Chondrocyte (in vitro differentiated cells): ENCODE measurements around the gene CLCF1. TPM values are rescaled to one million over a fixed set of nuclear protein-coding genes. Genes with fewer than 3 reads are reported as not detected.

ENCODE experiments used
- DNase-seq: peaks from one replicate; pipeline ENCODE4 v3.0.0; 2021; ENCODE audit warnings: mixed read lengths, low spot score
- H3K27ac Mint-ChIP-seq: one replicate; pipeline ENCODE4 v1.8.0; 2021; ENCODE audit warnings: mild to moderate bottlenecking, moderate library complexity, mixed read lengths; ENCODE audit not compliant: unreplicated experiment
- H3K27me3 Mint-ChIP-seq: 2 replicates; pipeline ENCODE4 v1.8.0; 2021; ENCODE audit warnings: low read depth, mixed read lengths
- H3K36me3 Mint-ChIP-seq: 2 replicates; pipeline ENCODE4 v1.8.0; 2021; ENCODE audit warnings: low read depth, mixed read lengths
- H3K4me1 Mint-ChIP-seq: 2 replicates; pipeline ENCODE4 v1.8.0; 2021; ENCODE audit warnings: low read depth, mild to moderate bottlenecking, mixed read lengths
- H3K4me3 Mint-ChIP-seq: one replicate; pipeline ENCODE4 v1.8.0; 2021; ENCODE audit warnings: mild to moderate bottlenecking, moderate library complexity, mixed read lengths; ENCODE audit not compliant: unreplicated experiment
- H3K9me3 Mint-ChIP-seq: 2 replicates; pipeline ENCODE4 v1.8.0; 2021; ENCODE audit warnings: low read depth, mixed read lengths
- total RNA-seq: library from RNA; stranded (reverse); gene quantifications from 3 replicates; pipeline ENCODE4 v1.2.1, GENCODE V29; 2021
- TF ChIP-seq, protein P1 (sequence below): fragments of 200-600 bp; sonication (generic); IDR thresholded peaks from 2 replicates; pipeline ENCODE4 v1.5.0; 2021; ENCODE audit warnings: antibody characterized with exemption, mild to moderate bottlenecking, moderate library complexity

CLCF1 gene
- total RNA-seq, 1 donor from 2014 or later: 4.9 TPM

DNA sequence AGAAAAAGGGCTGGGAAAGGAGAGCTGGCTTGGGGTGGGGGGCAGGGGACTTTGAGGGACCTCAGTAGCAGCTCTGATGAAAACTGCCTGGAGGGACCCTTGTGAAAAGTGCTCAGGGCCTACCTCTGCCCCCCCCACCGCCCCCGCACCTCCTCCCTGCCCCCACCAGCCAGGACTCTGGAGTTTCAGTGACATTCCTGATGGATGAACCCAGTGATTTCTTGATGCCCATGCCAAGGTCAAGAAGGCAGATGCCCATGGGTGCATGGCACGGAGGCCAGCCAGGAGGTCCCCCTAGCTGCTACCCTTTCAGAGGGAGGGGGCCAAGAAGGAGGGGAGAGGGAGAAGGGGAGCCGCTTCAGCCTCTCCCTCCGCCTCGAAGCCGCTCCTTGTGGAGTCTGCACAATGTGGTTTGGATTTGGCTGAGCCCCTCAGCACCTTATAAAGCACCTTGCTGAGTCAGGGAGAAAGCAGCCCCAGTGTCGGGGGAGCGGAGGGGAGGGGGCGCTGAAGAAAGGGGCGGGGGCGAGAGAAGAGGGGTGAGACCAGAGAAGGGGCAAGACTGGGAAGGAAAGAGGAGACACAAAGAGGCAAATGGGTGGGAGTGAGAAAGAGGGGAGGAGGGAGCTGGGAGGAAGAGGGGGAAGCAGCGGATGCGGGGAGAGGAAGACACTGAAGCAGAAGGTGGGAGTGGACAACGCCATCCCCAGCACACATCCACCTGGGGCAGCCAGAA lies 2.1 kb upstream of the CLCF1 start:
- Mint-ChIP-seq H3K9me3 (no peaks in the 10 kb centered on the region), H3K27ac (no peak overlapping the region), H3K27me3 (no peaks in the 10 kb centered on the region), H3K4me3 (no peak overlapping the region), H3K36me3 (no peaks in the 10 kb centered on the region), H3K4me1 (peaks cover 43% of the 10 kb centered on the region)
- no peak for DNase-seq
- TF ChIP-seq, protein P1, sequence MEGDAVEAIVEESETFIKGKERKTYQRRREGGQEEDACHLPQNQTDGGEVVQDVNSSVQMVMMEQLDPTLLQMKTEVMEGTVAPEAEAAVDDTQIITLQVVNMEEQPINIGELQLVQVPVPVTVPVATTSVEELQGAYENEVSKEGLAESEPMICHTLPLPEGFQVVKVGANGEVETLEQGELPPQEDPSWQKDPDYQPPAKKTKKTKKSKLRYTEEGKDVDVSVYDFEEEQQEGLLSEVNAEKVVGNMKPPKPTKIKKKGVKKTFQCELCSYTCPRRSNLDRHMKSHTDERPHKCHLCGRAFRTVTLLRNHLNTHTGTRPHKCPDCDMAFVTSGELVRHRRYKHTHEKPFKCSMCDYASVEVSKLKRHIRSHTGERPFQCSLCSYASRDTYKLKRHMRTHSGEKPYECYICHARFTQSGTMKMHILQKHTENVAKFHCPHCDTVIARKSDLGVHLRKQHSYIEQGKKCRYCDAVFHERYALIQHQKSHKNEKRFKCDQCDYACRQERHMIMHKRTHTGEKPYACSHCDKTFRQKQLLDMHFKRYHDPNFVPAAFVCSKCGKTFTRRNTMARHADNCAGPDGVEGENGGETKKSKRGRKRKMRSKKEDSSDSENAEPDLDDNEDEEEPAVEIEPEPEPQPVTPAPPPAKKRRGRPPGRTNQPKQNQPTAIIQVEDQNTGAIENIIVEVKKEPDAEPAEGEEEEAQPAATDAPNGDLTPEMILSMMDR: no peak

DNA sequence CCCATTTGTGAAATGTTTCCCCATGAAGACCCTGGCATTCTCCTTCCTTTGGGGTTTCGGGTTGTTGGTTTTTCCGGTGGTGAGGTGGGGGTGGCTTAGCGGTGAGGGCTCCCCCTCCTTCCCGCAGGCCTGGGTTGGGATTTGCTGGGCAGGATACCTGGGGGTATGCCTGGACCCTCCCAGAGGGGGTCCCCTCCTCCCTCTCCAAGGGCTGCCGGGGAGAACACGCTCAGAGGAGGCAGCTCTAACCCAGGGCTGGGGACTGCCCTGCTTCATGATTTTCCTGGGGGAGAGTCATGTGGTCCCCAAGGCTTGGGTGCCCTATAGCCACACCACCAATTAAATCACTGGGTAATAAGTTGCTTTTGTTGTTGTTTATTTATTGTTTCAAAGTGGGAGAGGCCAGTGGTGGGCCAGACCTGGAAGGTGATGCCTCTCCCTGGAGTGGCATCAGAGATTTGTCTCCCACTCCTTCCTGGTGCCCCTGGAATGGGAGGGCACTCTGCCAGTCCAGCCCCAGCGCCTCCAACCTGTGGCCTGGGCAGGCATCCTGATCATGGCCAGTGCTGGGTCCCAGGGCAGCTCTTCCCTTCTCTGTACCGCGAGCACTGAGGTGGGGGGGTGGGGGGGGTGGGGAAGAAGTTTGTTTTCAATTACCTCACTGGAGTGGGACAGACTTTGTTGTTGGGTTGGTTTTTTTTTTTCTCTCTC lies 1.3 kb upstream of the CLCF1 start:
- H3K36me3 Mint-ChIP-seq: no peaks in the 10 kb centered on the region
- H3K4me1 Mint-ChIP-seq: peaks cover 49% of the 10 kb centered on the region
- H3K9me3 Mint-ChIP-seq: no peaks in the 10 kb centered on the region
- TF ChIP-seq, protein P1: no peak
- no peaks in the 10 kb centered on the region for H3K27me3 Mint-ChIP-seq
- H3K4me3 Mint-ChIP-seq: peak overlapping the region; percentile 83
- peak overlapping the region; percentile 96 for H3K27ac Mint-ChIP-seq
- no peak for DNase-seq

DNA sequence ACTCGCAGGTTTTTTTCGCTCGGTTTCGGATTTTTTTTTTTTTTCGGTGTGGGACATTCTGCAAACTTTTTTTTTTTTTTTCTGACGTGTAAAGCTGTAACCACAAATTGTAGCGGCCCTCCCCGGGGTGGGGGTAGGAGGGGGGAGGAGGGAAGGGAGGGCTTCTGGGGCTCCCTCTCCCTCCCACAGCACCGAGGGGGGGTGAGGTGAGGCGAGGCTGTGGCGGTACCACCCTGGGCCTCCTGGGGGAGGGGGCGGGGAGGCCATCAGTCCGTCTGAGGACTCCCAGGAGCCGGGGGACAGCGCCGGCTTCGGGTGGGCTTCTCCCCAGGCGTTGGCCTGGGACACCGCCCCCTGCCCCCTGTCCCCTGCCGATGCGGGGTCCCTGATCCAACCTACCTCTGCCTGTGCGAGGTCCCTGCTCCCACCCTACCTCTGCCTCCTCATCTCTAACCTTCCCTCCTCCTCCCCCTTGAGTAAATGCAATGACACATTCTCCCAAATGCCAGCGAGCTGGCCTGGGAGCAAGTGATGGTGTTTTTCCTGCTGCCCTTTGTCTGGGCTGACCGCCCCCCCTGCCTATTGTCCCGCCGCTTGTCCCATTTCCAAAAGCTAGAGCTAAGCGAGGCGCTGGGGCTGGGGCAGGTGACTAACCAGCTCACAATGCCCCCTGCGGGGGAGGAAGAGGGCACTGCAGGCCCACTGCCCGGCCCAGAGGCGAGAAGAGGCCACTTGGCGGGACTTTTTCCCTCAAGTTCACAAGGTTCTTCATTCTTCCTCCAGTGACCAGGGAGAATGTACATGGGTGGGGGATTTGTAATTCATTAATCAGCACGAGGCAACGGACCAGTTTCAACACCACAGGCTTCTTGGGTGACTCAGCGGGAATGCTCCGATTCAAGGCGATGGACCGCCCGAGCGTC lies 511 bp upstream of the CLCF1 start:
- Mint-ChIP-seq H3K36me3 (no peaks in the 10 kb centered on the region), H3K27me3 (no peaks in the 10 kb centered on the region), H3K4me3 (peak overlapping the region; percentile 83), H3K4me1 (peaks cover 51% of the 10 kb centered on the region), H3K9me3 (no peaks in the 10 kb centered on the region), H3K27ac (peak overlapping the region; percentile 96)
- no peak for DNase-seq
- TF ChIP-seq, protein P1: peak; percentile 75

DNA sequence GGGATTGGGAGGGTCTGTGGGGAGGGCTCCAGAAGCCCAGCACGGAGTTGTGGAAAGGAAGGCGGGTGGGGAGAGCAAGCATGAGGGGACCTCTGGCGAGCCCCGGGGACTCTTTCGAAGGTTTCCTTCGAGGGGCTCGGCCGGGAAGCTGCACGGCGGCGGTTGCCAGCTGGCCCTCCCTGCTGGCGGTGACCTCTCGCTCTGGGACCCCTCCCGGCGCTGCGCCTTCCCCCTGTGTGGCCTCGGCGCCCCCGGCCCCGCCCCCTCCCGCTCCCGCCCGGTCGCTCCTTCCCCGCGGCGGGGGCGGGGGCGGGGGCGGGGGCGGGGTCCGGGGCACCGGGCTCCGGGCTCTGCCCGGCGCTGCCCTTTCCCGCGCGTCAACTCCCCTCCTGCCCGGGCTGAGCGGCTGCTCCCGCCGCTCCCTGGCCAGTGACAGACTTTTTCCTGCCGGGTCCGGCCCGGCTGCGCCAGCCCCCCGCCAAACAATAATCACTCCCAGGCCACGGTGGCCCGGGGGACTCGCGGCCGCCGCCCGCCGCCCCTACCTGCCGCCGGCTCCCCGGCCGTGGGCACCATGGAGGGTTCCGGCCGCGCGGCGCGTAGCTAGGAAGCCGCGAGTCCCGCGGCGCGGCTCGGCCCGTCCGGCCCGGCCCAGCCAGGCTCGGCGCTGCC lies 941 bp downstream of the CLCF1 start:
- H3K4me3 Mint-ChIP-seq: peak overlapping the region; percentile 71
- H3K27ac Mint-ChIP-seq: no peak overlapping the region
- no peaks in the 10 kb centered on the region for H3K36me3 Mint-ChIP-seq
- H3K9me3 Mint-ChIP-seq: no peaks in the 10 kb centered on the region
- peaks cover 51% of the 10 kb centered on the region for H3K4me1 Mint-ChIP-seq
- TF ChIP-seq, protein P1: no peak
- no peak for DNase-seq
- no peaks in the 10 kb centered on the region for H3K27me3 Mint-ChIP-seq
